Fibroblast of villous mesenchyme (primary cell): ENCODE data around the gene FAM20B. TPM values are rescaled to one million over a fixed set of nuclear protein-coding genes. Genes with fewer than 3 reads are reported as not detected.

Experiments
- DNase-seq: peaks from one replicate; pipeline ENCODE4 v3.0.0-alpha.2; 2010; ENCODE audit warnings: low read depth
- H3K4me3 ChIP-seq: 2 replicates; pipeline ENCODE4 v1.5.1; 2011; ENCODE audit warnings: low read depth, mild to moderate bottlenecking, low read length
- total RNA-seq: library from RNA; depleted of rRNA; stranded (reverse); fragments of >200 nt; gene quantifications from 2 replicates; pipeline ENCODE4 v1.2.3, GENCODE V29; 2012
- TF ChIP-seq, protein P1 (sequence below): IDR thresholded peaks from 2 replicates; pipeline ENCODE4 v1.5.1; 2012; ENCODE audit warnings: low read depth, mild to moderate bottlenecking, low read length; ENCODE audit not compliant: insufficient read depth

Gene FAM20B
- total RNA-seq, 1 donor, result 42.7 TPM

DNA sequence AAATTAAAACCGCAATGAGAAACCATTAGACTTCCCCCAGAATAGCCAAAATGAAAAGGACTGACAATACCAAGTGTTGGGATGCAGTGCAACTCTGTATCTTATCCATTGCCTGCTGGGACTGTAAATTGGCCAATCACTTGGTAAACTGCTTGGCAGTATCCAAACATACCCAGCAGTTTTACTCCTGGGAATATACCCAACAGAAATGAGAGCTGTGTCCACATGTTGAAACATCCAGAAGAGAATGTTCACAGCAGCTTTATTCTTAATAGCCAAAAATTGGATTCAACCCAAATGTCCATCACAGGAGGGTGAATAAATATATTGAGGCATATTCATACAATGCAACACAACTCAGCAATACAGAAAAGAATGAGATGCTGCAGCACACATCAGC is 13.7 kb upstream of the FAM20B start:
- no peak for DNase-seq
- H3K4me3 ChIP-seq, result no peak overlapping the region
- TF ChIP-seq, protein P1, sequence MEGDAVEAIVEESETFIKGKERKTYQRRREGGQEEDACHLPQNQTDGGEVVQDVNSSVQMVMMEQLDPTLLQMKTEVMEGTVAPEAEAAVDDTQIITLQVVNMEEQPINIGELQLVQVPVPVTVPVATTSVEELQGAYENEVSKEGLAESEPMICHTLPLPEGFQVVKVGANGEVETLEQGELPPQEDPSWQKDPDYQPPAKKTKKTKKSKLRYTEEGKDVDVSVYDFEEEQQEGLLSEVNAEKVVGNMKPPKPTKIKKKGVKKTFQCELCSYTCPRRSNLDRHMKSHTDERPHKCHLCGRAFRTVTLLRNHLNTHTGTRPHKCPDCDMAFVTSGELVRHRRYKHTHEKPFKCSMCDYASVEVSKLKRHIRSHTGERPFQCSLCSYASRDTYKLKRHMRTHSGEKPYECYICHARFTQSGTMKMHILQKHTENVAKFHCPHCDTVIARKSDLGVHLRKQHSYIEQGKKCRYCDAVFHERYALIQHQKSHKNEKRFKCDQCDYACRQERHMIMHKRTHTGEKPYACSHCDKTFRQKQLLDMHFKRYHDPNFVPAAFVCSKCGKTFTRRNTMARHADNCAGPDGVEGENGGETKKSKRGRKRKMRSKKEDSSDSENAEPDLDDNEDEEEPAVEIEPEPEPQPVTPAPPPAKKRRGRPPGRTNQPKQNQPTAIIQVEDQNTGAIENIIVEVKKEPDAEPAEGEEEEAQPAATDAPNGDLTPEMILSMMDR, result no peak

- DNase-seq, result no peak
- TF ChIP-seq, protein P1, result no peak
- no peak overlapping the region for H3K4me3 ChIP-seq
Measured at GRCh38 chr1:179014123-179014522, 11.6 kb upstream of the FAM20B start.

- H3K4me3 ChIP-seq, result no peak overlapping the region
- no peak for DNase-seq
- TF ChIP-seq, protein P1, result no peak
Measured at GRCh38 chr1:179015396-179015795, 10.3 kb upstream of the FAM20B start.

GRCh38 chr1:179016706-179017382 is 8.8 kb upstream of the FAM20B start:
- peak; percentile 97 for DNase-seq
- H3K4me3 ChIP-seq, result peak overlapping the region; percentile 23
- TF ChIP-seq, protein P1, result no peak

DNA sequence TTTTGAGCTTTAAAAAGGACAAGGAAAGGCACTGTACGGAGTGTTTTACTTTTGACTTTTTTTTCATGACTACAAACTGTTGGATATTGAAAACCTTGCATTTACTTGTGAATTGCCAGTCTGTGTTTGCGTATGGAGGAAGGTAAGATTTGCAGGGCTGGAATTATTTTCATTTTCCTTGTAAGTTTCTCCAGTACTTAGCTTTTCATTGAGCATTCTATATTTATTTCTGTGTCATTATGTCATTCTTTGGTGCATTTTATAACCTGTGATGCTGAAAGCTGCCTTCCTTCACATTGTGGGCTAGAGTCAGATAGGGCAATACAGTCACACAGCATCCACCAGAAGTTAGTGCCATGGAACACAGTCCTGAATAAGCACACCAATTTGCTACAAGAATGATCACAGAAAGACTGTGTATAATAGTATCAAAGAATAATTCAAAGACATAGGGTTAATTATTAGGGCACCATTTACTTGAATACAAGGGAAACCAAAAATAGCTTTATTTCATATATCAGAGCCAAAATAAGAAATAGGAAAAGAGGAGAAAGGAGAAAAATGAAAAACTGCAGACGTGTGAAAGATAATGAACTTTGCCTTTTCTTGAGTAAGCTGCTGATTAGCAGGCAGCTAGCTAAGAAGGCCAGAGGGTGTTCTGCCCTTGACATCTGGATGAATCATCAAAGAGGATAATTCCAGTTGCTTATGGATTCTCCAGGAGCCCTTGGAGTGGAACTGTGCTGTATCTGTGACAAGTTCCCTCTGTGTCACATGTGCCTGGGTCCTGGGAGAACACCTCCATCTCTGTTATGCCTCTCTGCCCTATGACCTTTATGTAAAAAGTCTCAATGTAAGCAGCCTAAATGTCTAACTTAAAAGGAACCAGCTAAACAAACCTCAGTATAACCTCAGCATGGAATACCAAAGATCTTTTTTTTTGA is 8.0 kb upstream of the FAM20B start:
- peak; percentile 82 for DNase-seq
- peak overlapping the region; percentile 23 for H3K4me3 ChIP-seq
- TF ChIP-seq, protein P1, result no peak

- TF ChIP-seq, protein P1, result no peak
- DNase-seq, result peak; percentile 50
- no peak overlapping the region for H3K4me3 ChIP-seq
Measured at GRCh38 chr1:179021873-179022272, 3.8 kb upstream of the FAM20B start.
